Measurements from ENCODE around the gene SLC23A2. TPM values are rescaled to one million over a fixed set of nuclear protein-coding genes. Genes with fewer than 3 reads are reported as not detected.

Gene SLC23A2
- total RNA-seq, 2 experiments from 2014 or later: 14.3 to 25.7 TPM

DNA sequence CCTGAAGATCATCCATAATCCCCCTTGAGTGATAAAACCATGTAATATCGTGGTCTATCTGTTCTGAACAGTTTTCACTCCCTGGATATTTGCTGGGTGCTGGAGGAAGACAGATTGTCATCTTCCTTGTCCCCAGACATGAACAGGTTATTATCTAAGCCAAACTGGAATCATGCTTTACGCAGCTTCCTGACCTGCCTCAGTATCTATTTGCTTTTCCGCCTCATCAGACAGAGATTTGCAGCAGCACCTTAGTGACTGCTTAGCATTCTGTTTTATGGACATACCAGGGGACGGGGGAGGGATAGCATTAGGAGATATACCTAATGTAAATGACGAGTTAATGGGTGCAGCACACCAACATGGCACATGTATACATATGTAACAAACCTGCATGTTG is 124.6 kb downstream of the SLC23A2 start:
- intact Hi-C loops (cut with micrococcal nuclease; ENCODE audit: unreplicated experiment): loop anchor here (1.0 kb wide), 1 partner anchor 42 kb away; no protein-coding TSS in a partner anchor
- Histone ChIP-seq H3K4me1 (ENCODE audit: insufficient read depth, low read length, poor library complexity, severe bottlenecking) (peaks cover 16% of the 10 kb centered on the region), H3K4me3 (ENCODE audit: low read depth, low read length, poor library complexity, severe bottlenecking) (no peak overlapping the region), H3K9me2 (ENCODE audit: insufficient read depth, low read length) (no peaks in the 10 kb centered on the region), H4K20me1 (ENCODE audit: insufficient read depth, low read length) (no peaks in the 10 kb centered on the region), H3K79me2 (ENCODE audit: insufficient read depth, low read depth, low read length) (no peaks in the 10 kb centered on the region), H2AFZ (ENCODE audit: low read length) (no peak overlapping the region), H3K27ac (ENCODE audit: low read depth, low read length, poor library complexity, severe bottlenecking) (peak overlapping the region; percentile 24), H3K9me3 (ENCODE audit: low read length) (no peaks in the 10 kb centered on the region), H3K4me2 (ENCODE audit: low read length) (no peak overlapping the region), H3K36me3 (ENCODE audit: insufficient read depth, low read length) (peaks cover 27% of the 10 kb centered on the region)
- ChIA-PET POLR2A (no interaction called here), CTCF (ENCODE audit: unreplicated experiment) (no interaction called here)
- DNase-seq (ENCODE audit: low spot score): no peak
- TF ChIP-seq, protein P1, sequence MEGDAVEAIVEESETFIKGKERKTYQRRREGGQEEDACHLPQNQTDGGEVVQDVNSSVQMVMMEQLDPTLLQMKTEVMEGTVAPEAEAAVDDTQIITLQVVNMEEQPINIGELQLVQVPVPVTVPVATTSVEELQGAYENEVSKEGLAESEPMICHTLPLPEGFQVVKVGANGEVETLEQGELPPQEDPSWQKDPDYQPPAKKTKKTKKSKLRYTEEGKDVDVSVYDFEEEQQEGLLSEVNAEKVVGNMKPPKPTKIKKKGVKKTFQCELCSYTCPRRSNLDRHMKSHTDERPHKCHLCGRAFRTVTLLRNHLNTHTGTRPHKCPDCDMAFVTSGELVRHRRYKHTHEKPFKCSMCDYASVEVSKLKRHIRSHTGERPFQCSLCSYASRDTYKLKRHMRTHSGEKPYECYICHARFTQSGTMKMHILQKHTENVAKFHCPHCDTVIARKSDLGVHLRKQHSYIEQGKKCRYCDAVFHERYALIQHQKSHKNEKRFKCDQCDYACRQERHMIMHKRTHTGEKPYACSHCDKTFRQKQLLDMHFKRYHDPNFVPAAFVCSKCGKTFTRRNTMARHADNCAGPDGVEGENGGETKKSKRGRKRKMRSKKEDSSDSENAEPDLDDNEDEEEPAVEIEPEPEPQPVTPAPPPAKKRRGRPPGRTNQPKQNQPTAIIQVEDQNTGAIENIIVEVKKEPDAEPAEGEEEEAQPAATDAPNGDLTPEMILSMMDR (conservative IDR thresholded peaks at IDR 0.05; ENCODE audit: low read length): no peak
- no peak for TF ChIP-seq EZH2phosphoT487 (IDR thresholded peaks at IDR 0.05; ENCODE audit: borderline replicate concordance, low read depth, low read length)
- BruUV-seq (replicated peaks): no TSS peak

DNA sequence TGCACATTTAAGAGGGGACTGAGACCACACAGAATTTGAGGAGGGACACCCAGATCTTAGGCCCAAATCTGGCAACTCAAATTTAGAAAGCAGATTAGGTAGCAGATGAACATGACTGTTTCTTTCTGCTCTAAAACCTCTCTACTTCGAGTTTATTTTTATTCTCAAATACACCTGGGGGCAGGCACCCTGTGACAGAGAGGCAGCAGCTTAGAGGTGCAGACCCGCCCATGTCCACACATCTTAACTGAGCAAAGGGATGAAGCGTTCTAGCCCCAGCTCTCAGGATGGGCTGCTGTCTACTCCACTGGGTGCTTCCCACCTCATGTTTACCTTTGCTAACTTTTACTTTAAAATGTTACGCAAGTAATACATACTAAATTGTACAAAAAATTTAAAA is 125.0 kb downstream of the SLC23A2 start:
- no peak for TF ChIP-seq EZH2phosphoT487 (IDR thresholded peaks at IDR 0.05; ENCODE audit: borderline replicate concordance, low read depth, low read length)
- TF ChIP-seq, protein P1 (conservative IDR thresholded peaks at IDR 0.05; ENCODE audit: low read length): no peak
- CTCF ChIA-PET (ENCODE audit: unreplicated experiment): no interaction called here
- H3K4me2 ChIP-seq (ENCODE audit: low read length): 0 out of 2 replicates have a peak overlapping the region, but pooled peaks have one; percentile 12
- peak overlapping the region; percentile 24 for H3K27ac ChIP-seq (ENCODE audit: low read depth, low read length, poor library complexity, severe bottlenecking)
- no peaks in the 10 kb centered on the region for H4K20me1 ChIP-seq (ENCODE audit: insufficient read depth, low read length)
- peaks cover 27% of the 10 kb centered on the region for H3K36me3 ChIP-seq (ENCODE audit: insufficient read depth, low read length)
- H3K4me1 ChIP-seq (ENCODE audit: insufficient read depth, low read length, poor library complexity, severe bottlenecking): peaks cover 16% of the 10 kb centered on the region
- H3K9me3 ChIP-seq (ENCODE audit: low read length): no peaks in the 10 kb centered on the region
- POLR2A ChIA-PET: no interaction called here
- DNase-seq (ENCODE audit: low spot score): peak; percentile 8
- H3K79me2 ChIP-seq (ENCODE audit: insufficient read depth, low read depth, low read length): no peaks in the 10 kb centered on the region
- H2AFZ ChIP-seq (ENCODE audit: low read length): no peak overlapping the region
- no peak overlapping the region for H3K4me3 ChIP-seq (ENCODE audit: low read depth, low read length, poor library complexity, severe bottlenecking)
- H3K9me2 ChIP-seq (ENCODE audit: insufficient read depth, low read length): no peaks in the 10 kb centered on the region
- no TSS peak for BruUV-seq (replicated peaks)
- intact Hi-C loops (cut with micrococcal nuclease; ENCODE audit: unreplicated experiment): loop anchor here (1.0 kb wide), 1 partner anchor 42 kb away; no protein-coding TSS in a partner anchor

DNA sequence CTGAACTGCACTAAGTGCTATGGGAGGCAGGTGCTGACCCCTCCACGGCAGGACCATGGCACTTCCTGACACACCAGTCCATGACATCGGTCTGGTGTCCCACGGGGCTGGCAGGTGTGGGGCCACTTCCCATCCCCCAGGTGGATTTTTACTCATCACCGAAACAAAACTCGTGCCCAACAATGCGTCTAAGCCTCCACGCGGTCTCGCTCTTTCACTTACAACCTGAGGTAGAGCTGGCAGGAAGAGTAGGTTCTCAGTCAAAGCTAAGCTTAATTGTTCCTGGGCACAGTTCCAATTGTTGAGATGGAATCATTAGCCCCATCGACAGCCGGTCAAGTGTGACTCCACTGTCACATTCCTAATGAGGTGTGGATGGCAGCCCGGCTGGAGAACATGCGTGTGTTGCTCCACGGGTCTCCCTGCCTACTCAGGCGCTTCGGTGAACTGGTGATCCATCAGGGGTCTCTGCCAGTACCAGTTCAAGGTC is 125.7 kb downstream of the SLC23A2 start:
- peaks cover 16% of the 10 kb centered on the region for H3K4me1 ChIP-seq (ENCODE audit: insufficient read depth, low read length, poor library complexity, severe bottlenecking)
- peaks cover 27% of the 10 kb centered on the region for H3K36me3 ChIP-seq (ENCODE audit: insufficient read depth, low read length)
- peak overlapping the region; percentile 24 for H3K27ac ChIP-seq (ENCODE audit: low read depth, low read length, poor library complexity, severe bottlenecking)
- H3K79me2 ChIP-seq (ENCODE audit: insufficient read depth, low read depth, low read length): no peaks in the 10 kb centered on the region
- ChIA-PET CTCF (ENCODE audit: unreplicated experiment) (no interaction called here), POLR2A (interaction anchor here (0.6 to 0.7 kb wide), 2 partner anchors 64 to 1148 kb away, joined by 3 to 4 read pairs; no protein-coding TSS in a partner anchor)
- H3K4me2 ChIP-seq (ENCODE audit: low read length): 0 out of 2 replicates have a peak overlapping the region, but pooled peaks have one; percentile 12
- TF ChIP-seq EZH2phosphoT487 (IDR thresholded peaks at IDR 0.05; ENCODE audit: borderline replicate concordance, low read depth, low read length): no peak
- TF ChIP-seq, protein P1 (conservative IDR thresholded peaks at IDR 0.05; ENCODE audit: low read length): no peak
- intact Hi-C loops (cut with micrococcal nuclease; ENCODE audit: unreplicated experiment): loop anchor here (1.0 kb wide), 1 partner anchor 43 kb away; no protein-coding TSS in a partner anchor
- no peak overlapping the region for H2AFZ ChIP-seq (ENCODE audit: low read length)
- no TSS peak for BruUV-seq (replicated peaks)
- H4K20me1 ChIP-seq (ENCODE audit: insufficient read depth, low read length): no peaks in the 10 kb centered on the region
- H3K9me3 ChIP-seq (ENCODE audit: low read length): no peaks in the 10 kb centered on the region
- no peaks in the 10 kb centered on the region for H3K9me2 ChIP-seq (ENCODE audit: insufficient read depth, low read length)
- H3K4me3 ChIP-seq (ENCODE audit: low read depth, low read length, poor library complexity, severe bottlenecking): no peak overlapping the region
- peak; percentile 14 for DNase-seq (ENCODE audit: low spot score)
